ENCODE measurements around the gene ARHGAP24. TPM values are rescaled to one million over a fixed set of nuclear protein-coding genes. Genes with fewer than 3 reads are reported as not detected.

The ARHGAP24 gene
- total RNA-seq, 1 donor from 2014 or later = 11.1 TPM

- Histone ChIP-seq H3K4me3 (ENCODE audit: low read depth, low read length) (no peak overlapping the region), H3K36me3 (ENCODE audit: control insufficient read depth, insufficient read depth, low read length) (no peaks in the 10 kb centered on the region), H3K27me3 (ENCODE audit: control insufficient read depth, insufficient read depth, low read length) (no peaks in the 10 kb centered on the region)
- FAIRE-seq (no peak), DNase-seq (ENCODE audit: low read depth) (no peak)
- no peak for TF ChIP-seq CTCF (IDR thresholded peaks at IDR 0.05; ENCODE audit: insufficient read depth, low read length, severe bottlenecking)
Measured at GRCh38 chr4:85938902-85939301, 464.0 kb downstream of the ARHGAP24 start.

GRCh38 chr4:85939595-85939994 lies 464.6 kb downstream of the ARHGAP24 start:
- Histone ChIP-seq H3K27me3 (ENCODE audit: control insufficient read depth, insufficient read depth, low read length) (no peaks in the 10 kb centered on the region), H3K36me3 (ENCODE audit: control insufficient read depth, insufficient read depth, low read length) (no peaks in the 10 kb centered on the region), H3K4me3 (ENCODE audit: low read depth, low read length) (no peak overlapping the region)
- FAIRE-seq (no peak), DNase-seq (ENCODE audit: low read depth) (no peak)
- no peak for TF ChIP-seq CTCF (IDR thresholded peaks at IDR 0.05; ENCODE audit: insufficient read depth, low read length, severe bottlenecking)

GRCh38 chr4:85940151-85940550 lies 465.2 kb downstream of the ARHGAP24 start:
- H3K4me3 ChIP-seq (ENCODE audit: low read depth, low read length) = no peak overlapping the region
- DNase-seq (ENCODE audit: low read depth) = no peak

GRCh38 chr4:85942107-85942506 lies 467.2 kb downstream of the ARHGAP24 start:
- TF ChIP-seq CTCF (IDR thresholded peaks at IDR 0.05; ENCODE audit: insufficient read depth, low read length, severe bottlenecking) = no peak
- no peak for DNase-seq (ENCODE audit: low read depth)
- Histone ChIP-seq H3K36me3 (ENCODE audit: control insufficient read depth, insufficient read depth, low read length) (no peaks in the 10 kb centered on the region), H3K4me3 (ENCODE audit: low read depth, low read length) (no peak overlapping the region), H3K27me3 (ENCODE audit: control insufficient read depth, insufficient read depth, low read length) (no peaks in the 10 kb centered on the region)
- FAIRE-seq = no peak

More at GRCh38 chr4:85940151-85940550, 465.2 kb downstream of the ARHGAP24 start:
- no peak for TF ChIP-seq CTCF (IDR thresholded peaks at IDR 0.05; ENCODE audit: insufficient read depth, low read length, severe bottlenecking)
- Histone ChIP-seq H3K27me3 (ENCODE audit: control insufficient read depth, insufficient read depth, low read length) (no peaks in the 10 kb centered on the region), H3K36me3 (ENCODE audit: control insufficient read depth, insufficient read depth, low read length) (no peaks in the 10 kb centered on the region)
- no peak for FAIRE-seq

GRCh38 chr4:85946821-85947220 lies 471.9 kb downstream of the ARHGAP24 start:
- TF ChIP-seq CTCF (IDR thresholded peaks at IDR 0.05; ENCODE audit: insufficient read depth, low read length, severe bottlenecking) = no peak
- H3K4me3 ChIP-seq (ENCODE audit: low read depth, low read length) = no peak overlapping the region
- FAIRE-seq (no peak), DNase-seq (ENCODE audit: low read depth) (no peak)
- no peaks in the 10 kb centered on the region for H3K27me3 ChIP-seq (ENCODE audit: control insufficient read depth, insufficient read depth, low read length)
- no peaks in the 10 kb centered on the region for H3K36me3 ChIP-seq (ENCODE audit: control insufficient read depth, insufficient read depth, low read length)

GRCh38 chr4:85951099-85951498 lies 476.1 kb downstream of the ARHGAP24 start:
- Histone ChIP-seq H3K4me3 (ENCODE audit: low read depth, low read length) (no peak overlapping the region), H3K27me3 (ENCODE audit: control insufficient read depth, insufficient read depth, low read length) (no peaks in the 10 kb centered on the region), H3K36me3 (ENCODE audit: control insufficient read depth, insufficient read depth, low read length) (no peaks in the 10 kb centered on the region)
- TF ChIP-seq CTCF (IDR thresholded peaks at IDR 0.05; ENCODE audit: insufficient read depth, low read length, severe bottlenecking) = no peak
- FAIRE-seq (no peak), DNase-seq (ENCODE audit: low read depth) (no peak)

All from bronchial epithelial cell (primary cell).